ENCODE measurements around the gene RIOK2.

GRCh38 chr5:97223596-97223995 is 40.5 kb upstream of the RIOK2 start:
- TF ChIP-seq SMC3 (IDR thresholded peaks at IDR 0.05; ENCODE audit: borderline replicate concordance, low read length) (no peak), FOXM1 (IDR thresholded peaks at IDR 0.05; ENCODE audit: low read depth, low read length) (no peak), IRF3 (IDR thresholded peaks at IDR 0.05) (no peak)

All from GM12878 (cell line).